SH-SY5Y (cell line): ENCODE data around the gene DENND1B.

Experiments used
- GATA2 ChIP-seq: IDR thresholded peaks from 2 replicates; pipeline ENCODE4 v1.6.1; 2011; ENCODE audit warnings: mild to moderate bottlenecking, low read depth, low read length
- GATA3 ChIP-seq: IDR thresholded peaks from 2 replicates; pipeline ENCODE4 v1.6.1; 2011; ENCODE audit warnings: low read depth, mild to moderate bottlenecking, low read length, moderate library complexity

- TF ChIP-seq GATA3 (no peak), GATA2 (no peak)
Measured at GRCh38 chr1:197632651-197633050, 142.6 kb downstream of the DENND1B start.
